ENCODE results near the gene AP1S2. TPM values are rescaled to one million over a fixed set of nuclear protein-coding genes. Genes with fewer than 3 reads are reported as not detected.

Gene AP1S2
- total RNA-seq: 56.4 TPM

GRCh38 chrX:15854712-15855567 is at the start of gene AP1S2:
Gene AP1S2, minus strand, starts transcription at chrX:15854813. Its CDS starts 2,289 bp downstream, at chrX:15852524.

DNA sequence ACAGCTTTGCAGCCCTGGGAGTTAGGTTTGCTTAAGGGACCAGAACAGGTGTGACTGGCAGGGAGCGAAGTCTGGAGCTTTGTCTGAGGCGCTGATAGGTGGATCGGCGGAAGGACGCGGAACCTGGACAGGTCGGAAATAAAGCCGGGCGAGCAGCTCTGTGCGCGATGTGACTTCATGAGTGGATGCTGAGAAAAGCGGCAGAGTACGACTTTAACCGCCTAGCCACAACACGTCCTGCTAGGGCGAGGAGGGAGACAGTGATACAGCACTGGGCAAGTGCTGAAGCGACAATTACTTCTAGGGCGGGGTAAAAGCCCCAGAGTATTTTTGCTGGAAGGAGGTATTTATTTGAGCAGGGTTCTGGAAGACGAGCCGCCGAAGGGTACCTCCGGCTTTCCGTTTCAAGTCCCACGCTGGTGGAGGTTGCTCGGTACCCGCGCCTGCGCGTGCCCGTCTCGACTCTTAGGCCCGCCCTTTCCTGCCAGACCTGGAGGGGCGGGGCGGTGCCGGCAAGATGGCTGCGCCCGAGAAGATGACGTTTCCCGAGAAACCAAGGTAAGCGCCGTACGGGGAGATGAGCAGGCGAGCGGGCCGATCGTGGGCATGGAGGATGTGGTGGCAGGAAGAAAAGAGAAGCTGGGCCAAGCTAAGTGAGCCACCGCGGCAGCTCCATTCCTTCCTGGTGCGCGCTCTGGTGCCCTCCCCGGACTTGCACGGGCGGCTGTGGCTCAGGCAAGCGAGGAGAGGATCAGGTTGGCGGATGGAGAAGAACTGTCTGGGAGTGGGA is 64.4 kb downstream of the AP1S2 start, which contains the start of gene ZRSR2:
ZRSR2 (plus strand) TSS at position 506 of the 790 bp plus-strand sequence; CDS start at position 518, 12 bp downstream.

Other genes starting within 250 kb of the AP1S2 start
- gene CLTRN, start 190.0 kb downstream of the AP1S2 start, total RNA-seq: 10.3 TPM
- 13.7 TPM for gene CA5B, start 116.5 kb downstream of the AP1S2 start, total RNA-seq
- gene ZRSR2, start 64.3 kb downstream of the AP1S2 start, total RNA-seq: 3.9 TPM